PC-3 (cell line): ENCODE results near the gene AKAP6.

Experiments used
- EZH2 ChIP-seq: fragments of 300-600 bp; sonication (generic); IDR thresholded peaks from one replicate; pipeline ENCODE4 v1.6.1; 2017; ENCODE audit warnings: antibody characterized with exemption, mild to moderate bottlenecking, low read length; ENCODE audit not compliant: unreplicated experiment
- EZH2phosphoT487 ChIP-seq: fragments of 300-600 bp; sonication (generic); IDR thresholded peaks from 2 replicates; pipeline ENCODE4 v1.6.1; 2018; ENCODE audit warnings: mild to moderate bottlenecking, antibody characterized with exemption, low read length, borderline replicate concordance
- TF ChIP-seq, protein P1 (sequence below): fragments of 300-600 bp; sonication (generic); conservative IDR thresholded peaks from 2 replicates; pipeline ENCODE4 v1.5.1; 2017; ENCODE audit warnings: antibody characterized with exemption, low read depth, mild to moderate bottlenecking, low read length

DNA sequence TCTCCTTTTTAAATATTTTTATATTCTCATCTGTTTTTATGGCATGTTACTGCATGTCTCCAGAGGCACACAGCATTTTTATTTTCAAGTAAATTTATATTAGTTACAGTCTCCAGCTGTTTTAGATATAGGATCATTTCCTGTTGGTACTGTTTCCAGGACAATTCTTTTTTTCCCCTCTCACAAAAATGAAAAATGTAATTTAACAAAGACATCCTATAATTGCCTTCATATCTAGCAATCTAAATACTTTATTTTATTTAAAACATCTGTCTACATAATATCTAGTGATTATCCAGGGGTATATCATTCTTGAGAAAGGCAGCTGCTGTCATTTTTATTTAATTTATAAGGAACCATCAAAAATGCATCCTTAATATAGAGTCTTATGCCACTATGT, 337.2 kb downstream of the AKAP6 start:
- TF ChIP-seq EZH2 = no peak
- TF ChIP-seq, protein P1, sequence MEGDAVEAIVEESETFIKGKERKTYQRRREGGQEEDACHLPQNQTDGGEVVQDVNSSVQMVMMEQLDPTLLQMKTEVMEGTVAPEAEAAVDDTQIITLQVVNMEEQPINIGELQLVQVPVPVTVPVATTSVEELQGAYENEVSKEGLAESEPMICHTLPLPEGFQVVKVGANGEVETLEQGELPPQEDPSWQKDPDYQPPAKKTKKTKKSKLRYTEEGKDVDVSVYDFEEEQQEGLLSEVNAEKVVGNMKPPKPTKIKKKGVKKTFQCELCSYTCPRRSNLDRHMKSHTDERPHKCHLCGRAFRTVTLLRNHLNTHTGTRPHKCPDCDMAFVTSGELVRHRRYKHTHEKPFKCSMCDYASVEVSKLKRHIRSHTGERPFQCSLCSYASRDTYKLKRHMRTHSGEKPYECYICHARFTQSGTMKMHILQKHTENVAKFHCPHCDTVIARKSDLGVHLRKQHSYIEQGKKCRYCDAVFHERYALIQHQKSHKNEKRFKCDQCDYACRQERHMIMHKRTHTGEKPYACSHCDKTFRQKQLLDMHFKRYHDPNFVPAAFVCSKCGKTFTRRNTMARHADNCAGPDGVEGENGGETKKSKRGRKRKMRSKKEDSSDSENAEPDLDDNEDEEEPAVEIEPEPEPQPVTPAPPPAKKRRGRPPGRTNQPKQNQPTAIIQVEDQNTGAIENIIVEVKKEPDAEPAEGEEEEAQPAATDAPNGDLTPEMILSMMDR = no peak
- TF ChIP-seq EZH2phosphoT487 = no peak
